ENCODE results near the gene BARD1. TPM values are rescaled to one million over a fixed set of nuclear protein-coding genes. Genes with fewer than 3 reads are reported as not detected.

Gene BARD1
- total and polyA plus RNA-seq, 8 donors: 11.3 to 20.5 (median 14.1) TPM

DNA sequence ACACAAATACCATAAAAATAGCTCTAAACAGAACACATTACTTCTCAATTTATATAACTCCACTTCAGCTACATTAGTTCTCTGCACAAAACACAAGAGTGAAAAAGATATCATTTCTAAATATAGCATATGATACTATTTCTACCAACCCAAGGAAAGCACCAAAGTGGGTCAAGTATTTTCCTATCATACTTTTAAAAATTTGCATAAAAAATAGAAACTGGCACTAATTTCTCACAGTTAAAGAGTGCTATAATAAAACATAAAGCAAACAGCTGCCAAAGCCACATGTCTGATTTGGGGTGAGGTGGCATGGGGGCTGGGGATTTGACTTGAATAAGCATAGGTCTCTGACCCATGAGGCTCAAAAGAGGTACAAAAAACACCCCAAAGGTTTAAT is 61.5 kb downstream of the BARD1 start:
- Histone ChIP-seq H3K27me3 (no peaks in the 10 kb centered on the region), H3K4me1 (no peaks in the 10 kb centered on the region), H3K36me3 (peaks cover 0 to 31% of the 10 kb centered on the region in 2 donors), H3K9me3 (no peaks in the 10 kb centered on the region), H3K4me3 (no peak overlapping the region), H3K27ac (no peak overlapping the region)
- DNase-seq (no peak), ATAC-seq (no peak)
- intact Hi-C loops (cut with DNase I): no loop called here
- TF ChIP-seq, protein P1, sequence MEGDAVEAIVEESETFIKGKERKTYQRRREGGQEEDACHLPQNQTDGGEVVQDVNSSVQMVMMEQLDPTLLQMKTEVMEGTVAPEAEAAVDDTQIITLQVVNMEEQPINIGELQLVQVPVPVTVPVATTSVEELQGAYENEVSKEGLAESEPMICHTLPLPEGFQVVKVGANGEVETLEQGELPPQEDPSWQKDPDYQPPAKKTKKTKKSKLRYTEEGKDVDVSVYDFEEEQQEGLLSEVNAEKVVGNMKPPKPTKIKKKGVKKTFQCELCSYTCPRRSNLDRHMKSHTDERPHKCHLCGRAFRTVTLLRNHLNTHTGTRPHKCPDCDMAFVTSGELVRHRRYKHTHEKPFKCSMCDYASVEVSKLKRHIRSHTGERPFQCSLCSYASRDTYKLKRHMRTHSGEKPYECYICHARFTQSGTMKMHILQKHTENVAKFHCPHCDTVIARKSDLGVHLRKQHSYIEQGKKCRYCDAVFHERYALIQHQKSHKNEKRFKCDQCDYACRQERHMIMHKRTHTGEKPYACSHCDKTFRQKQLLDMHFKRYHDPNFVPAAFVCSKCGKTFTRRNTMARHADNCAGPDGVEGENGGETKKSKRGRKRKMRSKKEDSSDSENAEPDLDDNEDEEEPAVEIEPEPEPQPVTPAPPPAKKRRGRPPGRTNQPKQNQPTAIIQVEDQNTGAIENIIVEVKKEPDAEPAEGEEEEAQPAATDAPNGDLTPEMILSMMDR (IDR thresholded peaks at IDR 0.05): no peak

DNA sequence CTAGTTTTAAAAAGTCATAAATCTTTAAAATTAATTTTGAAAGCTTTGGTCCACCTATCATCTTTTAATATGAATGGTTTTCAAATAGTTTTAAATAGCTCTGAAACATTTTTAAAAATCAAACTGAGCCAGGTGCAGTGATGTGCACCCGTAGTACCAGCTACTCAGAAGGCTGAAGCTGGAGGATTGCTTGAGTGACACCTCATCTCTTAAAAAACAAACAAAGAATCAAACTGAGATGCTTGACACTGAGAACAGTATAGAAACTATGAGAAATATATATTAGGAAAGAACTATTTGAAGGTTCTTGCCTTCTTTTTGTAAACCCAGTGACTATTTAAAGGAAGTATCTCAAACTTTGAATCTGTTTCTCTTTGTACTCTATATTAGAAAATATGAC is 67.4 kb downstream of the BARD1 start:
- ATAC-seq (no peak), DNase-seq (no peak)
- Histone ChIP-seq H3K4me3 (no peak overlapping the region), H3K27me3 (no peaks in the 10 kb centered on the region), H3K9me3 (no peaks in the 10 kb centered on the region), H3K4me1 (no peaks in the 10 kb centered on the region), H3K36me3 (peaks cover 0 to 21% of the 10 kb centered on the region in 2 donors), H3K27ac (no peak overlapping the region)
- intact Hi-C loops (cut with DNase I): no loop called here
- TF ChIP-seq, protein P1 (IDR thresholded peaks at IDR 0.05): no peak

DNA sequence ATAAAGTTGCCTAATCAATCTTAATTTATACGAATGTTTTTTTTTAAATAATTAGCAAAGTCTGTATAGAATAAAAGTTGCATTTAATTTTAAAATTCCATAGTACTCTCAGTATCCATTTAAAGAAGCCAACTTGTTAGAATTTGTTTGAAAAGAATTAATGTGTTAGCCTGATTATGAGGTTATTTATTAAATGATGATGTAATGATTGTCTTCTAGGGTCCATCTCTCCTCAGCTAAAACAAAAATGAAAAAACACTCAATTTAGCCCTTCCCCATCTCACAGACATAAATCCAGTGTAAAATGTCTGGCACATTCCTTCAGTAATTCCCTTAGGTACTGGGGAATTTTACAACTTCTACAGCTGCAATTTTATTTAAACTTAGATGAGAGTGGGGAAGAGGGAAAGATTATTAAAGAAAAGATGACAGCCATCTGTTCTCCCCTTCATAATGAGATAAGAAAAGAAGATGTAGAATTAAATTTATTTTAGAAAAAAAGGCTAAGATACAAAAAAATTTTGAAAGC is 68.6 kb downstream of the BARD1 start:
- no peak overlapping the region for H3K27ac ChIP-seq
- ATAC-seq: no peak
- peaks cover 0 to 21% of the 10 kb centered on the region in 2 donors for H3K36me3 ChIP-seq
- H3K27me3 ChIP-seq: no peaks in the 10 kb centered on the region
- DNase-seq: no peak
- H3K4me1 ChIP-seq: no peaks in the 10 kb centered on the region
- TF ChIP-seq, protein P1 (IDR thresholded peaks at IDR 0.05): no peak
- intact Hi-C loops (cut with DNase I): no loop called here
- H3K4me3 ChIP-seq: no peak overlapping the region
- H3K9me3 ChIP-seq: no peaks in the 10 kb centered on the region

DNA sequence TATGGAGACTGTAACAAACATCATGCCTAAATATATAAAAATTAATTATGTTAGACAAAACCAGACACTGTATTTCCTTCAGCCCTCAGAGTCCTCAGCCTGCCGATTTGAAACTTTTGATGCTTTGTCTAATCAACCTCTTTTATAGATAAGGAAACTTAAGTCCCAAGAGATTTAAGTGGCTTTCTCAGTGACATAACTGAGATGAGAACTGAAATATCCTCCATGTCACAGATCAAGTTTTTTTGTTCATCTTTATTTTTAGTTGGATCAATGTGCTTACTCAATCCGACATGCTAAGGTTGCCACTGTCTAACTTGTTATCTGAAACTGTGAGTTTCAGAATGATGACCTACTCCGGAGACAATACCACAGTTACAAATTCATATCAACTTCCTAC is 72.3 kb downstream of the BARD1 start:
- Histone ChIP-seq H3K9me3 (no peaks in the 10 kb centered on the region), H3K27ac (no peak overlapping the region), H3K4me1 (no peaks in the 10 kb centered on the region), H3K36me3 (peaks cover 0 to 11% of the 10 kb centered on the region in 2 donors), H3K4me3 (no peak overlapping the region), H3K27me3 (no peaks in the 10 kb centered on the region)
- TF ChIP-seq, protein P1 (IDR thresholded peaks at IDR 0.05): no peak
- intact Hi-C loops (cut with DNase I): no loop called here
- DNase-seq (no peak), ATAC-seq (no peak)

DNA sequence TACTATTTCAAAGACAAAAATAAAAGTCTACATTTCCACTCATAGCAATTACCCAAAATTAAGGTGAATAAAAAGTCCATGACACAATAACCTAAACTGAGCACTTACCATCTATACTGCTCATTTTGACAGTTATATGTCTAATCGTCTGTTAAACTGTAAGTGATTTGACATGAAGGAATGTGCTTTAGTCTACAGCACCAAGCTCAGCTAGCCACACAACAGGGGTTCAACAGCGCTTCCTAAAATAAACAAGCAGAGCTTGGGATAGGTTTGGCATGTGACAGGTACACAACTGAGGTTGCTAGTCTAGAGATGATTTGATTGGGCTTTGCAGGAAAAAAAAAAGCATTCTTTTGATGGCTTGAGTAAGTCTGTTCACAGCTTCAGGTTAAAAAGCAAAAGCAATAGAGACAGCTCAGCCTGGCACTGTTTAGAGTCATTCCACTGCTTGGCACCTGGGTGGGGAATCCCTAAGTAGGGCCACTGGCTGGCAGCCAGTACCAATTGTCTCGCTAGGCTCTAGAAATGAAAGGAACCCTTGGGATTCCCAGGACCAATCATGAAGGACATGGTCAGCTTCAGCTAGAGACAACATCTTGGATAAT is 78.6 kb downstream of the BARD1 start:
- peaks cover 0 to 33% of the 10 kb centered on the region in 2 donors for H3K36me3 ChIP-seq
- ATAC-seq: peak; percentile 24
- no peak for DNase-seq
- TF ChIP-seq, protein P1 (IDR thresholded peaks at IDR 0.05): no peak
- H3K27ac ChIP-seq: no peak overlapping the region
- H3K4me1 ChIP-seq: no peaks in the 10 kb centered on the region
- no peaks in the 10 kb centered on the region for H3K27me3 ChIP-seq
- no peak overlapping the region for H3K4me3 ChIP-seq
- intact Hi-C loops (cut with DNase I): no loop called here
- H3K9me3 ChIP-seq: no peaks in the 10 kb centered on the region

Data from left lung (tissue), 10 donors.